MG63 (cell line): ENCODE data around the gene KIF18B. TPM values are rescaled to one million over a fixed set of nuclear protein-coding genes. Genes with fewer than 3 reads are reported as not detected.

ENCODE experiments used
- DNase-seq: peaks from one replicate; pipeline ENCODE4 v3.0.0-alpha.2; 2020
- H3K27me3 ChIP-seq: fragments of 250-450 bp; sonication (Bioruptor Pico); 2 replicates; pipeline ENCODE4 v1.5.1; 2020; ENCODE audit warnings: mild to moderate bottlenecking, moderate library complexity
- H3K36me3 ChIP-seq: fragments of 250-450 bp; sonication (Bioruptor Pico); 2 replicates; pipeline ENCODE4 v1.5.1; 2020; ENCODE audit warnings: mild to moderate bottlenecking, moderate library complexity
- H3K4me3 ChIP-seq: fragments of 250-450 bp; sonication (Bioruptor Pico); 2 replicates; pipeline ENCODE4 v1.5.1; 2020; ENCODE audit warnings: mild to moderate bottlenecking, moderate library complexity
- H3K9me3 ChIP-seq: fragments of 250-450 bp; sonication (Bioruptor Pico); 2 replicates; pipeline ENCODE4 v1.5.1; 2020; ENCODE audit warnings: mild to moderate bottlenecking, moderate library complexity
- total RNA-seq: library from RNA; depleted of rRNA; stranded (reverse); fragments of >200 nt; shearing (Covaris generic); gene quantifications from 2 replicates; pipeline ENCODE4 v1.2.3, GENCODE V29; 2014; ENCODE audit warnings: low replicate concordance

KIF18B gene
- total RNA-seq, 1 experiment from 2014 or later: 21.6 TPM

DNA sequence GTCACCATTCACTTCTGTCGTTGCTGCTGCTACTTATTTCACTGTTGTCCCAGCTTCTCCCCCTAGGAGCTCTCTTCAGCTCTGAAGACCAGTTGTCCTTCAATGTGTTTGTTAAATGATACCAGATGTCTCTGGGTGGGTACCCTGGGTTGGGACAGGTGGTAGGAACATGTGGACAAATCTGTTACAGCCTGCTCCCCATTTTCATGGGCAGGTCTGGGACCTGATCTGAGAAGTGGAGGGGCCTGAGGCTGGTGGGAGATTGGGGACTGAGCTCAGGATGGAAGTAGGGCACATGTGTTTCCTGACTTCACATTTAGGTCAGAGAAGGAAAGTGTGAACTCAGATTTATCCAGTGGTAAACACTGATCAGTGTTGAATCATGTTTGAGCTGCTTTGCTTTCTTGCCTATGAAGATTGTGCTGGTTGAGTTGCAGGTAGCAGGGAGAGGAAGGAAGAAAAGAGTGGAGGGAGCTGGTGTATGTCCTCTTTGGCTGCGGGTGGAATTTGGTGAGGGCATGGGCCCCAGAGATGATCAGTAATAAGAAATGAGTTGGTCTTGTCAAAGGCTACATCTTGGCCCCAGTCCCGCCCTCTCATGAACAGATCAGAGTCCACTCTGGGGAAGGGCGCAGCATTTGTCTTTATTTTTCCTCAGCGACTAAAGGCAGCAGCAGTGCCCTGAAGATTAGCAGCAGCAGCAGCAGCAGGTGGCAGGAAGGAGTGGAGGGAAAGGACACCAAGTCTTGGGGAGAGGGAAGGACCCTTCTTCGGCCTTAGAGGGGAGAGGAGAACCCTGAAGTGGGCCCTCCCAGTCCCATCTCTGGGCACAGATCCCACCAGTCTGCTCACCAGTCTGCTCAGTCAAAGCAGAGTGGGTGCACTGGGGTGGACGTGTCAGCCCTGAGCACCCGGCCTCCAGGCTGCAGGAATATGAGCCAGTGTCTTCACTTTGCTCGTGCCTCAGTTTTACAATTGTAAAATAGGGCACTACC lies 42.3 kb downstream of the KIF18B start:
- no peaks in the 10 kb centered on the region for H3K36me3 ChIP-seq
- peak; percentile 46 for DNase-seq

DNA sequence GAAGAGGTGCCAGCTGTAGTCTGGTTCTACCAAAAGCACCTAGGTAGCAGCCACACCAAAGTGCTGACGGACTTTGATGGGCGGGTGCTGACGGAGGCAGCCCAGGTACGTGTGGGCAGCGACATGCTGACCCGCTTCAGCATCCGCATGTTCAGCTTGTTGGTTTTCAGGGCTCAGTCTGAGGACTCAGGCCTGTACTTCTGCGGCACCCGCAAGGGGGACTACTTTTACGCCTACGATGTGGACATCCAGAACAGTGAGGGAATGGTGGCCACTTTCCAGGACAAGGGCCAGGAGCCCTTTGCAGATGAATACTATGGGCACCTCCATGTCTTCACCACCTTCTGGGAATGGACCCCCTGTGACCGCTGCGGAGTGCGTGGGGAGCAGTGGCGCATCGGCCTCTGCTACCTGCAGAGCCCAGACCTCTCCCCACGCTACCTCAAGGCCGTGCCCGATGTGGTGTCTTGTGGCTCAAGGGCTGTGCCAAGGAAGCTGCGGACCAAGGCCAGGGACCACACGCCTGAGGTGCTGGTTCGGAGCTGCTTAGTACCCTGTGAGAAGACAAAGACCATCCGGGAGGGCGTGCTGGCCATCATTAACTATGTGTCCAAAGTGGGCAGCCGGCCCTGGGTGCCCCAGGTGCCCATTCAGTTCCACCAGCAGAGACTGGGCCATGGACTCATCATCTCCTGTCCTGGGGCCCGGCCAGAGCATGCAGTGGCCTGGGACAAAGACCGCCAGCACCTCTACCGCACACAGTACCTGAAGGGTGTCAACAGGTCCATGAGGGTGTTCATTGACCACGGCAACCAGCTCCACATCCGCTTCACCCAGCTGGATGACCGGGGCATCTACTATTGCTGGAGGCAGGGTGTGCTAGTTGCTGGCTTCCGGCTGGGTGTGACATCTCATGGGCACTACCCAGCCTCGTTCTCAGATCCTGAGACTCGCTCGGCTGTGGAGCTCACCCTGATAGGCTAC lies 43.3 kb downstream of the KIF18B start:
- no peaks in the 10 kb centered on the region for H3K36me3 ChIP-seq
- no peaks in the 10 kb centered on the region for H3K9me3 ChIP-seq
- DNase-seq: no peak
- H3K4me3 ChIP-seq: no peak overlapping the region
- no peaks in the 10 kb centered on the region for H3K27me3 ChIP-seq

More for the DNA sequence above, 42.3 kb downstream of the KIF18B start:
- no peaks in the 10 kb centered on the region for H3K27me3 ChIP-seq
- H3K9me3 ChIP-seq: no peaks in the 10 kb centered on the region
- no peak overlapping the region for H3K4me3 ChIP-seq

DNA sequence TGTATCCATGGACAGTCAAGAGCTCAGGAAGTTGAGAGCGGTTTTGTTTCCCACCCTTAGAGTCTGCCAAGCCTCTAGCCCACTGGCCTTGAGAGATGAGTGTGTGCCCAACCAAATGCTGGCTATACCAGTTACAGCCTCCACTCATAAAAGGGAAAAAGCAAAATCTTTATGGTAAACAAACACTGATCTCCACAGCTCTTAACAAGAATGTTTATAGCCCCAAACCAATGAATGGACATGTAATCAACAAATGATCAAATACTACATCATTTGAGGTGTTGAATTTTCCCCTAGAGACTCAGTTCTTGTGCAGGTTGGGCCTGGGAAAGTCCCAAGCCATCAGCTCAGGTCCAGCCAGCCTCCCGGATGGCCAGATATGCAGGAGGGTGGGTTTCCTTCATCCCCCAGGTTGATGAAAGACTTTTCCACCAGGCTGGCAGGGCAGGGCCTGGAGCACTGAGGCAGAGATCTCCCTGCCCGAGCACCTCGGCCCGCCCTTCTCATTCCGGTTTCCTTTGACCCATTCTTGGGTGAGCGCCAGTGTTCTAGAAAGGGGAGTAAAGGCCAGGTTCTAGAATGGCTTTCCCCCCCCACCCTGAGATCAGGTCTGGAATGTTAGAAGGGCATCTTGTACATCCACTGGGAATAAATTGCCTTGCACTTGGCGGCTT lies 44.4 kb downstream of the KIF18B start:
- H3K27me3 ChIP-seq: no peaks in the 10 kb centered on the region
- H3K36me3 ChIP-seq: no peaks in the 10 kb centered on the region
- no peak overlapping the region for H3K4me3 ChIP-seq
- DNase-seq: no peak
- no peaks in the 10 kb centered on the region for H3K9me3 ChIP-seq

DNA sequence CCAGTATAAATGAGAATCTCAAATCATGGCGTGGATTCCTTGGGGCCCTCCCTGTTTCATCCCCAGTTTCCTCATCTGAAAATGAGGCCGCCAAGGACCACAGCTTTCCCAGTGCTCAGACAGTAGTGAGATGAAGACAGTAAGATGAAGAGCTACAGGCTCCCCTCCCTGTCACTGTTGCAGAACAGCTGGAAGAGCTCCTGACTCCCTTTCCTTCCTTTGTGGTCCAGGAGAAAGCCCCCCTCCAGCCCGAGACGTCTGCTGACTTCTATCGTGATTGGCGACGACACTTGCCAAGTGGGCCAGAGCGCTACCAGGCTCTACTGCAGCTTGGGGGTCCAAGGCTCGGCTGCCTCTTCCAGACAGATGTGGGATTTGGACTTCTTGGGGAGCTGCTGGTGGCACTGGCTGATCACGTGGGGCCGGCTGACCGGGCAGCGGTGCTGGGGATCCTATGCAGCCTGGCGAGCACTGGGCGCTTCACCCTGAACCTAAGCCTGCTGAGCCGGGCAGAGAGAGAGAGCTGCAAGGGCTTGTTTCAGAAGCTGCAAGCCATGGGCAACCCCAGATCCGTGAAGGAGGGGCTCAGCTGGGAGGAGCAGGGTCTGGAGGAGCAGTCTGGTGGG lies 45.3 kb downstream of the KIF18B start:
- H3K27me3 ChIP-seq: no peaks in the 10 kb centered on the region
- DNase-seq: no peak
- H3K36me3 ChIP-seq: no peaks in the 10 kb centered on the region
- no peaks in the 10 kb centered on the region for H3K9me3 ChIP-seq
- no peak overlapping the region for H3K4me3 ChIP-seq

DNA sequence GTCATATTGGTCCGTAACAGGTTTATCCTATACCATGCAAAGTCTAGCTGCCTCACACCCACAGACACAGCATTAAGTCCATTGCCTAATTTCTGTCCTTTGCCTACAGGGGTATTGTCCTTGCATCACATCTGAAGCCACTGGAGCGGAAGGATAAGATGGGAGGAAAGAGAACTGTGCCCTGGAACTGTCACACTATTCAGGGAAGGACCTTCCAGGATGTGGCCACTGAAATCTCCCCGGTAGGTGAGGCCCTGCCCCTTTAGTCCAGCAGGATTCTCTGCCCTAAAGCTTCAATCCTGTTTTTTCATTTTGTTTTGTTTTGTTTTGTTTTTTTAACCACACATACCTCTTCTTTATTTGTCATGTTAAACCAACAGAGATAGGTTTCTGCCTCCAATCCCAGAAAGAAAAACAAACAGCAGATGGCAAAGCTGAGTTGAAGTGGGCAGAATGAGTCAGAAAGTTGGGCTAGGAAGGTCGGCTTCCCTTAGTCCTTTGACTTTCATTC lies 46.1 kb downstream of the KIF18B start:
- no peaks in the 10 kb centered on the region for H3K9me3 ChIP-seq
- H3K27me3 ChIP-seq: no peaks in the 10 kb centered on the region
- H3K4me3 ChIP-seq: no peak overlapping the region
- peaks cover 4% of the 10 kb centered on the region; the same call in 1 of the 2 replicates for H3K36me3 ChIP-seq
- peak; percentile 70 for DNase-seq

DNA sequence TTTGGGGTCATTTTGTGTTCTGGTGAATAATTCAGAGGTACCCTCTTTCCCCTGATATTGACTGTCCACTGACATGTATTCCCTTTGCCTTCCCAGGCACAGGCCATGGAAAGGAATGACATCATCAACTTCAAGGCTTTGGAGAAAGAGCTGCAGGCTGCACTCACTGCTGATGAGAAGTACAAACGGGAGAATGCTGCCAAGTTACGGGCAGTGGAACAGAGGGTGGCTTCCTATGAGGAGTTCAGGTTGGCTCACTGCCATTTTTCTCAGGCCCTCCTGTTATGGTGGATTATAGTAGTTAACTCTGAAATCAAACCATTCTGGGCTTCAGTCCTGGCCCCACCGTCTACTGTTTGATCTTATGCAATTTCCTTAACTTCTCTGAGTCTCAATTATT lies 46.7 kb downstream of the KIF18B start:
- peak; percentile 94 for DNase-seq
- no peak overlapping the region for H3K4me3 ChIP-seq
- no peaks in the 10 kb centered on the region for H3K9me3 ChIP-seq
- H3K27me3 ChIP-seq: no peaks in the 10 kb centered on the region
- peaks cover 10% of the 10 kb centered on the region for H3K36me3 ChIP-seq

DNA sequence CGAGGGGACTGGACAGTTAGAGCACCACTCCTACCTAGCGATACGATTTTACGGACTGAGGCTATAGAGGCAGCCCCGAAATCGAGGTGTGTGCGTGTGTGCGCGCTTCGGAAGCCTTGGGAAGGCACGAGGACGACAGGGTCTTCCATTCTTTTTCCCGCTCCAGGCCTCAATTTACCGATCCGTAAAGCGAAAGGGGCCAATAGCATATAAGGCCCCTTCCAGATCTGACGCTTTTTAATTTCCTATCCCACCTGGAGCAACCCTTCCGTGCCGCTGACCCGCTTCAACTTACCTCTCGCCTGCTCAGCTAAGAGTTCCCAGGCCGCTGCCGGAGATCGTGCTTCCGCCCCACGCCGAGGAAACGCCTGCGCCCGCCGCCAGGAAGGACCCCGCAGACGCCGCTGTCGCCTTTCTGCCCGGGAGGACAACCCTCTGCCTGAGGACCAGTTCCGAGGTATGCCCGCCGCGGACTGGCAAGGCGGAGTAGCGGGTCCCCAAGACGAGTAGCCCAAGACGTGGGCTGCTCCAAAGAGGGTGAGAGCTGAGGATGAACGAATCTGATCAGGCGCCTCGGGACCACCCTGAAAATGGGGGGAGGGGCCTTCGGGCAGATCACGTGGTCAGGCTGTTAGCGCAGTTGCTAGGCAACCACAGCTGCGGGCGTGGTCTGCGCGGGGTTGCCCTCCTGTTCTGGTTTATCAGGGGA lies 48.3 kb downstream of the KIF18B start, which contains the start of gene EFTUD2:
Gene EFTUD2, minus strand, starts transcription at position 372 of the 709 bp plus-strand sequence. CDS start 4,924 bp downstream, outside the sequence.
- peaks cover 25% of the 10 kb centered on the region for H3K36me3 ChIP-seq

DNA sequence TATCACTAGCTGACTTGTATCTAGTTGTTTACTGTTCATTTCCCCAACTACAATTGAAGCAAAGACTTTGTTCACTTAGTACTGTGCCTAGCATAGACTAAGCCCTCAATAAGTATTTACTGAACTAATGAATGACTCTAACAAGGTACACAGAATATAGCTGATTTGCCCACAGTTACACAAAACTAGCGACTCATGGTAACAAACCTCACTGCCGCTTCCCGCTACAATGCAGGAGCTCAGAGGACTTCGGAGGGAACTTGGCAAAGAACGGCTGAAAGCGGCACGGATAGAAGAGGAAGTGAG lies 48.9 kb downstream of the KIF18B start:
- peak; percentile 55 for DNase-seq
- no peaks in the 10 kb centered on the region for H3K27me3 ChIP-seq
- H3K9me3 ChIP-seq: no peaks in the 10 kb centered on the region
- peaks cover 30% of the 10 kb centered on the region for H3K36me3 ChIP-seq
- peak overlapping the region; percentile 85 for H3K4me3 ChIP-seq

More for the DNA sequence above, 48.3 kb downstream of the KIF18B start, which contains the start of gene EFTUD2:
- peak within 1 kb of the TSS; percentile 85 for H3K4me3 ChIP-seq
- H3K9me3 ChIP-seq: no peaks in the 10 kb centered on the region
- peak; percentile 93 for DNase-seq
- H3K27me3 ChIP-seq: no peaks in the 10 kb centered on the region

DNA sequence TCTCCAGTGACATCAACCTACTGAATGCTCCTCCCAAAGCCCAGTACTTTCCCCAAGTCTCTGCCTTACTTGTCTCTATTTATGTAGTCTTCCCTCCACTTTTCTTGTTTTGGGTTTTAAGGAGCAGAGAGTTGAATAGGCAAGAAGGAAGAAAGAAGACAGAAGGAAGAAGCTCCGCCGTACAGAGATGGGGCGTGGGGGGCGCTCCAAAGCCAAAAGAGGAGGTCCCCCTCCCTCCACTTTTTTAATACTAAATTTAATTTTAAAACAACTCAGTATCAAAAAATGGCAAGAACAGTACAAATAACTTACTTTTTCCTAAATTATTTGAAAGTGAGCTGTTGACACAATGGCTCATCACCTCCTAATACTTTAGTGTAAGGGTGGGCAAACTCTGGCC lies 52.9 kb downstream of the KIF18B start:
- Histone ChIP-seq H3K9me3 (no peaks in the 10 kb centered on the region), H3K27me3 (no peaks in the 10 kb centered on the region), H3K4me3 (no peak overlapping the region), H3K36me3 (peaks cover 58% of the 10 kb centered on the region)
- DNase-seq: no peak

DNA sequence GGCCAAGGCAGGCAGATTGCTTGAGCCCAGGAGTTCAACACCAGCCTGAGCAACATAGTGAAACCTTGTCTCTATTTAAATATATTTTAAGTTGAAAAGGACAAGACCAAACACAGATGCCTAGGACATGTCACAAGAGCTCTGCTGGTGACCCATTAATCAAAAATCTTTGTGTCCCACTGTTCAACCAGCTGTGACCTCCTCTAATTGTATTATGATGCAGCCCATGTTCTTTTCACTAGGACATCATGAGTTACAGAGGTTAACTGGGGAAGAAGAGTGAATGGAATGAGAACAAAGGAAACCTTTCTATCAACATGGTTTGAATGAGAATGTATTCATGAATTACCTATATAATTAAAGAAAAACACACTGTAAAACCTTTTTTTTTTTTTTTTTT lies 55.3 kb downstream of the KIF18B start:
- Histone ChIP-seq H3K9me3 (no peaks in the 10 kb centered on the region), H3K4me3 (no peak overlapping the region), H3K27me3 (no peaks in the 10 kb centered on the region), H3K36me3 (peaks cover 79% of the 10 kb centered on the region)
- no peak for DNase-seq

DNA sequence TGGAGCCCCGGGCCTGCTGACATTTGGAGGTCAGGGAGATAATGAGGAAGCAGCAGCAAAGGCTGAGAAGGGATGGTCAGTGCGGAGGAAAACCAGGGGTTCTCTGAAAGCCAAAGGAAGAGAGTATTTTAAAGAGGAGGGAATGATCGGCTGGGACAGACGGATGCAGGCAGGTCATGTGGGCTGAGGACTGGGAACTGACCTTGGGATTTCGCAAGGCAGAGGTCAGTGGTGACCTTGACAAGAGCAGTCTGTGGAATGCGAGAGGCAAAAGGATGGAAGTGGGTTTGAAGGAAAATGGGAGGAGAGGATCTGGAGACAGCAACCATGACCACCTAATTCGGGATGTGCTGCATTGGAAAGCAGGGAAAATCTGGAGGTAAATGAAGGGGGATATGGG lies 58.6 kb downstream of the KIF18B start:
- H3K4me3 ChIP-seq: no peak overlapping the region
- no peaks in the 10 kb centered on the region for H3K27me3 ChIP-seq
- H3K9me3 ChIP-seq: no peaks in the 10 kb centered on the region
- DNase-seq: no peak
- peaks cover 83% of the 10 kb centered on the region for H3K36me3 ChIP-seq

DNA sequence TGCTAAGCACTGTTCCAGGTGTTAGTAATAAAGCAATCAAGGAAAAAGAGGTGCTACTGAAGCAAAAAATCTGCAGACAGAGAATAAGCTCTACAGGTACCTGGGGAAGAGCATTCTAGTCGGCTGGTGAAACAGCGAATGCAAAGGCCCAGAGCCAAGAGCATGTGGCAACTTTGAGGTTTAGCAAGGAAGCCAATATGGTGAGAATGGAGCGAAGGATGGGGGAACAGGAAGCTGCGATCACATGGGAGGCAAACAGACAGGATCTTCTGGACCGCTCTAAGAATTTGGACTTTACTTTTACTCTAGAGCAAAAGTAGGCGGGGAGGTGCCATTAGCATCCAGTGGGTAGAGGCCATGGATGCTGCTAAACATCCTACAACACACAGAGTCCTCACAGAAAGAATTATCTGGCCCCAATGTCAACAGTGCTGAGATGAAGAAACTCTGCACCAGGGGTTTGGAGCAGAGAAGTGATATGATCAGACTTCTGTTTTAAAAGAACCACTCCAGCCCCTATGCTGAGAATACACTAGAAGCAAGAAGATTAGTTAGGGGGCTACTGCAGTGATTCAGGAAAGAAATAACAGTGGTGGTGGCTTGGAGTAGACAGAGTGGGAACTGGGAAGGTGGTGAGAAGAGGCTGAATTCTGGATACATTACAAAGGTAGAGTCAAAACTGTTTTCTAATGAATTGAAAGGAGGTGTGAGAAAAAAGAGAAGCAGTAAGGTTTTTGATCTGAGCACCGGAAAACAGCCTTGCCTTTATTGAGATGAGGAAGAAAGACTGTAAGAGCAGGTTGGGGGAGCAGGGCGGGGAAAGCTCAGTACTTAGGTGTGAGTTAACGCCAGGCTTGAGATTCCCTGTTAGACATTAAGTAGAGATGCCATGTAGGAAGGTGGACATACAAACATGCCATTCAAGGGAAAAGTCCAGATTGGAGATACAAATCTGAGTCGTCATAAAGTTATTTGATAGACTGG lies 59.3 kb downstream of the KIF18B start:
- H3K9me3 ChIP-seq: no peaks in the 10 kb centered on the region
- no peak for DNase-seq
- peaks cover 85% of the 10 kb centered on the region for H3K36me3 ChIP-seq
- no peaks in the 10 kb centered on the region for H3K27me3 ChIP-seq
- no peak overlapping the region for H3K4me3 ChIP-seq

DNA sequence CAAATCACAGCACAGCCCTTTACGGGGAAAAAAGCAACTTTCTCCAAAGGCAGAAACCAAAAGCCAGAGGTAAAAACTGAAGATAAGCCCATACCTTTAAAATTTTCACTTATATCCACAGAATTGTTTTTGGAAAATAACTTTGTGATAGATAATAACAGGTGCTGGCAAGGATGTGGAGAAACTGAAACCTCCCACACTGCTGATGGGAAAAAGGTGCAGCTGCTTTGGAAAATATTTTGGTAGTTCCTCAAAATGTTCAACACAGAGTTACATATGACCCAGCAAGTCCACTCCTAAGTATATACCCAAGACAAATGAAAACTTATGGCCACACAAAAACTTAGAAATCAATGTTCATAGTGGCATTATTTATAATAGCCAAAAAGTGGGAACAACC lies 60.6 kb downstream of the KIF18B start:
- no peak overlapping the region for H3K4me3 ChIP-seq
- DNase-seq: no peak
- no peaks in the 10 kb centered on the region for H3K27me3 ChIP-seq
- H3K36me3 ChIP-seq: peaks cover 87% of the 10 kb centered on the region
- H3K9me3 ChIP-seq: no peaks in the 10 kb centered on the region

DNA sequence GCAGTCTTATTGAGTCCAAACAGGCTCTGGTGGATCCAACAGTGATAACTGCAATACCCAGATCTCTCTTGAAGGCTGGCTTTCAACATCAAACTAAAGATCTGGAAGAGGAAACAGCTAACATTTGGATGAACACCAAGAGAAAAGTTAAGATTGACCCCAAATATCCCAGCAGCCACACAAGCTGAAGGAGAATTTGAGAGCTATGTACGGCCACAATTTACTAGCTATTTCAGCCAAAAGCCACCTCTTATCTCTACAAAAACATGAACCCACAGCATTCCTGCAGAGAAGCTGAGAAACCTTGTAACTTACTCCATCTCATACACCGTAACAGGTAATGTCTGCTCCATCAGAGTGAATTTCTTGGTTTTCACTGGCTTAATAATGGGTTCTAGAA lies 62.6 kb downstream of the KIF18B start:
- H3K36me3 ChIP-seq: peaks cover 91% of the 10 kb centered on the region

More for the DNA sequence above, 62.6 kb downstream of the KIF18B start:
- no peaks in the 10 kb centered on the region for H3K9me3 ChIP-seq
- H3K27me3 ChIP-seq: no peaks in the 10 kb centered on the region
- no peak overlapping the region for H3K4me3 ChIP-seq
- DNase-seq: no peak
